GM21390 (cell line): Measurements from ENCODE around the gene FXYD3.
"Not testable (repeated sequence)": the region's sequence is repeated elsewhere in the genome, so short reads cannot be mapped to it uniquely, and the experiment has no call there.

Source experiments
- ATAC-seq: cut with Tn5 transposase; IDR thresholded peaks from one replicate; pipeline ENCODE4 v1.9.1; 2021; ENCODE audit not compliant: unreplicated experiment

Gene FXYD3

DNA sequence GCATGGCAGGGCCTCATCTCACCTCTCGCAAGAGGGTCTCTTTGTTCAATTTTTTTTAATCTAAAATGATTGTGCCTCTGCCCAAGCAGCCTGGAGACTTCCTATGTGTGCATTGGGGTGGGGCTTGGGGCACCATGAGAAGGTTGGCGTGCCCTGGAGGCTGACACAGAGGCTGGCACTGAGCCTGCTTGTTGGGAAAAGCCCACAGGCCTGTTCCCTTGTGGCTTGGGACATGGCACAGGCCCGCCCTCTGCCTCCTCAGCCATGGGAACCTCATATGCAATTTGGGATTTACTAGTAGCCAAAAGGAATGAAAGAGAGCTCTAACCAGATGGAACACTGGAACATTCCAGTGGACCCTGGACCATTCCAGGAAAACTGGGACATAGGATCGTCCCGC is 8.0 kb downstream of the FXYD3 start:
- ATAC-seq = no peak

DNA sequence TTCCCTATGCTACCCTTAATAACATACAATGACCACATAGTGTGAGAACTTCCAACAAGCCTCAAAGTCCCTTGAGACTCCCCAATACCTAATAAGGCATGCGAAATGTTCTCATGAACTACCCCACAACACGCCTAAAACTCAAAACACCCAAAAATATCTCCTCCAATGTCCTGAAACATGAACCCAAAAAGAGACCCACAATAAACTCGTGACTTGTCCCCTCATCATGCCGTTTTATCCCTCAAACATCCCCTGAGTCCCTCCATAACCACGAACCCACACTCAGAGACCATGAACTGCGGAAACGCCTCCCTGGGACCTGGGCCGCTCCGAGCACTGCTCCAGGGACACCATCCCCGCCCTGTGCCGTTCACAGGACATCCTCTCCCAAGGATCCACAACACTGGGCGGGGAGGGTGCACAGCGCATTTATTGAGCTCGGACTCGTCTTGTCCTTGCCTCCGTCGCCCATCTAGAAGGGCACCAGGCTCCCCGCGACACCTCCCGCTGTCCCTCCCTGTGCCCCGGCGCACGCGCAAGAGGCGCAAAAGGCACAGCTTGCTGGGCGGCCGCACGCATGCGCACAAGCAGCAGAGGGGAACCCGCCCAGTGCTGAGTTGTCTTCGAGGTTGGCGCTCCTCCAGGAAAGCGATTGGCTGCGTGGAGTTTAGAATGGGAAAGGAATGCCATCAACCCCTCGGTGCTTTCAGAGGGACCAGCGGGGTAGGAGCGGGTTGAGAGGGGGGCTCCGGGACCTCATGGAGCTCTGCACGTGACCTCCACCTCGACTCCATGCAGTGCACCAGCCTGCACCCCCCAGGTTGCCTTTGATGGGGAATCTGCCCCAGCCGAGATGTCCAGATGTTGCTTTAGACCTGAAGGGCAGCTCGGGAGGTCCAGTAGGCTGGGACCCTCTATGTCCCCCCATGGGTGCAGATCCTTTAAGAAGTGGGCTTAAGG is 8.8 kb downstream of the FXYD3 start:
- ATAC-seq = no peak

GRCh38 chr19:35125270-35125717 is 9.7 kb downstream of the FXYD3 start:
- no peak for ATAC-seq

DNA sequence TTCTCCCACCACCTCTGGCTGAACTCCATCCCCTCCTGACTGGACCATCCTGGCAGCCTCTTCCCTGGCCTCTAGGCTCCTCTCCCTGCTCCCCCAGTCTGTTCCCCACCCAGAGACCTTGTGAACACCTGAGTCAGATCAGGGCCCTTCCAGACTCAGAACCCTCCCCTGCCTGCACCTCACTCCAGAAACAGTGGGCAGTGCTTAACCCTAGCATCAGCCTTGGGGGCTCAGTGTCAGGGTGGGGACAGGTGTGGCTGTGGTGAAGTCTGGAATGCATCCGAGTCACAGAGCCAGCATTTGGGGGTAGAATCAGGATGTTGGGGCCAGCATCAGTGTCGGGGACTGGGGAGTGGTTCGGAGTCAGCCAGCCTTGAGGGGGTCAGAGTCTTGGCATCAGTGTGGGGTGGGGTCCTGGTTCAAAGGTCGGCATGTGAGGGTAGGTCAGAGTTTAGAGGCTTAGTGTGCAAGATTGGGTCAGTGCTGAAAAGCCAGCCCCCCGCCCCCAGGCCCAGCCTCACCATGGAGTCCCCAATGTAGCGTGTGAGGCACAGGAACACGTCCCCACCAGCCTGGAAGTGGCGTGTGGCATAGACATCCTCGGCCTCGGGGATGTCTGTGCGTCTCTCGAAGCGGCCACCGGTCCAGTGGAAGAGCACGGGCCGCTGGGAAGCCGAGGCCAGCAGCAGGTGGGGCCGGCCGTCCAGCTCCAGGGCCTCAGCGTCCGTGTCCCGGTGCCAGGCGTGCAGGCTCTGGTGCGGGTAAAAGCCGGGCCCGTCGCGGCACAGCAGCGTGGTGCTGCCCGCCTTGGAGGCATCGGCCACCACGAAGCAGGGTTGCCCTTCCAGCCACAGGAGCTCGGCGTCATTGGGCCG is 10.4 kb downstream of the FXYD3 start:
- no peak for ATAC-seq

GRCh38 chr19:35126624-35126959 is 11.0 kb downstream of the FXYD3 start:
- no peak for ATAC-seq

DNA sequence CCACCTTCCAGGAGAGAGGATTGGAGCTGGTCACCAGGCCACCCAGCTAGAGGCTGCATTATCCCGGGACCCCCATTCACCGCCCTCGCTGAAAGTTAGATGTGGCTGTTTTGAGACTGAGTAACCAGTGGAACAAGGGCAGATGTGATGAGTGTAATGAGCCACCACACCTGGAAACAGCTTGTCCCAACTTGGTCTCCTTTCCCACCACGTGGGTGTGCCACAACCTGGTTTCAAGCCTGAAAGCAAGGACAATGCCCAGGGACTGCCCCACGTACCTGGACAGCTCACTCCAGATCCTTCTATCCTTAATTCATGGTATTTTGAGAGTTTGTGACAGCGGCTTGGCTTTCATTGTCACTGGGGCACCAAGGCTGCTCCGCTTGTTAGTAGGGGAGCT is 12.2 kb downstream of the FXYD3 start:
- ATAC-seq = no peak

- ATAC-seq = no peak
These were observed 12.9 kb downstream of the FXYD3 start for GRCh38 chr19:35128398-35129057.

- ATAC-seq = not testable (repeated sequence)
These were observed 14.2 kb downstream of the FXYD3 start for GRCh38 chr19:35129724-35130274.

DNA sequence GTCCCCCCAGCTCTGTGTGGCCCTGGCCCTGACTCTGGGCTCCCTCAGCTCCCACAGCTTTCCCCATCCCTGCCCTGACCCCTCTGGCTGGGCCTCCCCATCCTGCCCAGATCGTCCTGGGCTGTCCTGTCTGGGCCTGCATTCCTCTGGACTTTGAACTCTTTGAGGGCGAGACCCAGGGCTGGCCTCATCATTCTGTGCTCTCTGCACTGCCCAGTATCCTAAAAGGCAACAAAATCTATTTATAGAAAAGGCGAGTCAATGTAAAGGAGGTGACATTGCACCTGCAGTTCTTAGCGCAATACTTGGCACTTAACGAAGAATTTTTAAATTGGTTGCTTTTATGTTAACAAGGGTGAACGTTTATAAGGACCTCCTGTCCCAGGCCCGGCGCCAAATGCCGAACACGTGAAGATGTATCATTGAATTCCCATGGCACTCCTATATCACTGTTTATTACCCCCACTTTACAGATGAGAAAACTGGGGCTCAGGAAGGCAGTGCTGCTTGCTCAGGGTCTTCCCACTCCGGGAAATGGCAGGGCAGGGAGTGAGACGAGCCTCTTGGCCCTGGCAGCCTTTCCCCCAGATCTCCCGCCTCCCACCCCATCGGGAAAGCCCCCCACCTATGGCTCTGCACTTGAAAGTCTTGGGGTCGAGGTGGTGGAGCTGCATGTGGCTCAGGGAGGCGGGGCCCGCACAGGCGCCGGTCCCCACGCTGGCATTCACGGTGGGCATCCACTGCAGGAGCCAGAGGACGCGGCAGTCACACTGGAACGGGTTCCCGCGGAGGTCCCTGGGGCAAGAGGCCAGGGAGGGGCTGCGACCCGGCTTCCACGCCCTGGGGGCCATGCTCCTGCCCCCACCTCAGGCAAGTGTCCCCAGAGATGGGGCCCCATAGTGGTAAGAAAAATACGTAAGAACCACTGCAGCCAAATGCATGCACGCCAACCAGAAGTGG is 15.4 kb downstream of the FXYD3 start:
- ATAC-seq = no peak

DNA sequence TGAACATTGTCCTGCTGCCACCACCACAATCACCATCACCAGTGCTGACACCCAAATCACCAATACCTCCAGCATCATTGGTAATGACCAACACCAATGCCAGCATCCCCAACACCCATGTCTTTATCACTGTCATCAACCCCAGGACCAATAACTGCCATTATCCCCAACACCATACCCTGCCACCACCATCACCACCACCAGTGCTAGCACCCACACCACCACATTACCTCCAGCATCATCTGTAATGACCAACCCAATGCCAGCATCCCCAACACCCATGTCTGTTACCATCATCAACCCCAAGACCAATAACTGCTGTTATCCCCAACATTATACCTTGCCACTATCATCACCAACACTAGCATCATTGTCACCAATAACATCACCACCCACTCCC is 16.6 kb downstream of the FXYD3 start:
- no peak for ATAC-seq

DNA sequence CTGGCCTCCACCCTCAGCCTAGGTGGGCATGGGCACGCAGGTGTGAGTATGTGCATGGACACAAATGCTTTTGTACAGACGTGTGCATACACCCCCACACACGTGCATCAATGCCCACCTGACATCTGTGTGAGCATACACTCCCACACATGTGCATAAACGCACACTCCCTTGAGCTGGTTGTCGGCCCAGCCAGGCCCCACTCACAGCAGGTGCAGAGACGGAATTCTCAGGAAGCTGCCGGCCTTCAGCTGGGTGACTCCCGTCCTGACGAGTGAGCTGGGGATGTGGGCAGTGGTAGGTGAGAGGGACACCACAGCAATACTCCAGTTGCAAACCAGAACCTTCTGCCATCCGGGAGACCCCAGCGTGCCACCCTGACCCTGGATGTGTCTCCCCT is 18.2 kb downstream of the FXYD3 start:
- ATAC-seq = no peak

GRCh38 chr19:35134601-35135242 is 19.1 kb downstream of the FXYD3 start, which contains the start of gene LGI4:
TSS of gene LGI4 (minus strand) at chr19:35135059. CDS start at chr19:35134680, 379 bp downstream.
- ATAC-seq = no peak

DNA sequence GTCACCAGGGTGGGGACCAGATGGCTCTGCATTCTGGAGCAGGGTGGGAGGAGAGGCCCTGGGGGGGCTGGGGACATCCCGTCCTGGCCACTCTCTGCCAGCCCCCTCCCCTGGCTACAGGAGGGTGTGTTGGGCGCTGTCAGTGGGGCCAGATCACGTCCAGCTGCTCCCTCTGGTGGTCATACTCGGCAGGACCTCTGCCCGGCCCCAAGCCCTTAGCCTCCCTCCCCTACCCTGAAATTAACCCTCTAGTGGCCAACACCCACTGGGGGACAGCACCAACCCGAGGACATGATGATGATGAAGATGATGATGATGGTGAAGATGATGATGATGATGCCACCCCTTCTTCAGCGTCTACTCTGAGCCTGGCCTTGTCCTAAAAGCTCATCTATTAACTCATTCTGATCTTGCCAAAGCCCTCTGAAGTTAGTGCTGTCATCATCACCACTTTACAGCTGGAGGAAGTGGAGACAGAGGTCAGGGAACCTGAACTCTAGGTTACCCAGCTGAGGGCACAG is 19.8 kb downstream of the FXYD3 start:
- no peak for ATAC-seq

DNA sequence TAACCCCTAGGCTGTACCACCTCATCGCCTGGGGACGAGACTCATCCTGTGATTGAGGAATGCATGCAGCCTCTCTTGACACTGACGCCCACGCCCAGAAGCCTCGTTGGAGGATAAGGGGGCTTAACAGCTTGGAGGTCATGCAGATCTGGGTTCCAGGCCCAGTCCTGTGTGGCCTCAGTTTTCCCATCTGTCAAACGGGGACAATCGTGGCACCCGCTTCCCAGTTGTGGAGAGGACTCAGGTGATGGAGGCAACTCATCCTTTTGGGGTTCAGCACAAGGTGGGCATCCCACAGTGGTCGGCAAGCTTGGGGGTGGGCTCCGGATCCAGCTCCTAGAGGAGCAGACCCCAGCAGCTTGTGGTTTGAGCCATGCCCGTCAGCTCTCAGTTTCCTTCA is 20.6 kb downstream of the FXYD3 start:
- ATAC-seq = no peak

- ATAC-seq = no peak
These were observed 21.5 kb downstream of the FXYD3 start for GRCh38 chr19:35136977-35137702.

- ATAC-seq = no peak
These were observed 22.8 kb downstream of the FXYD3 start, which contains the start of gene FXYD1 for GRCh38 chr19:35138305-35138892. TSS of gene FXYD1 (plus strand) at chr19:35138824. CDS start at chr19:35140080, 1,256 bp downstream.

DNA sequence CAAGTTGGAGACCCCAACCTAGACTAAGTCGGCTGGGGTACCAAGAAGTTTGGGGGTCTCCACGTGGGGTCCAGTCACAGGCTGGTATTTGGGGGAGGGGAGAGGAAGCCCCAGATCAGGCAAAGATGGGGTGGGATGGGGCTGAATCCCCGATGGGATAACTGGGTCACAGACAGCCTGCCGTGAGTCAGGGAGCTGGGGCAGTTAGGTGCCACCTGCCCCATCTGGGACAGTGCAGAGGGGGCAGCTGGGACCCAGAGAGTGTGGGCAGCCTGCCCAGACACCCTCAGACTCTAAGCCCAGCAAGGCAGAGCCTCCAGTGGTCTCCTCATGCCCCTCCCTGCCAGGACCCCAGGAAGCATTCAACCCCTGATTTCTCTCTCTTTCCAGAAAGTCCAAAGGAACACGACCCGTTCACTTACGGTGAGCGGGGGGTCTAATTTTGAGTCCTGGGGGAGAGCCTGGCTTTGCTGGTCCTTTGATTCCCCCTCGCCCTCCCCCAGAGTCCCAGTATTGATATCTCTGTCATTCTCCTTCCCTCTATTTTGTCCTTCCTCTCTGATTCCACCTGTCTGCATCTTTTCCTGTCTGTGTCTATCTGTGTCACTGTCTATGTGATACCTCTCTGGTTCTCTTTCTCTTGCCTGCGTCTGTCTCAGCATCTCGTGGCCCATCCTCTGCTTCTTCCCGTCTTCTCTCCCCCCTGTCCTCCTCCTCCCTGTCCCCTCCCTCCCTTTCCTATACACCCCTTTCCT is 24.8 kb downstream of the FXYD3 start:
- no peak for ATAC-seq
